Measurements from ENCODE around the gene GNL3.

GRCh38 chr3:52679811-52680210 is 6.0 kb upstream of the GNL3 start:
- TF ChIP-seq CTCF (conservative IDR thresholded peaks at IDR 0.05) (no peak), ZFX (IDR thresholded peaks at IDR 0.05) (no peak)
